Measurements from ENCODE around the gene AP3B2.
A peak's percentile ranks its signal among the peaks of the same experiment; 100 is the strongest.
"Not testable (repeated sequence)": the region's sequence is repeated elsewhere in the genome, so short reads cannot be mapped to it uniquely, and the experiment has no call there.

AP3B2 gene

DNA sequence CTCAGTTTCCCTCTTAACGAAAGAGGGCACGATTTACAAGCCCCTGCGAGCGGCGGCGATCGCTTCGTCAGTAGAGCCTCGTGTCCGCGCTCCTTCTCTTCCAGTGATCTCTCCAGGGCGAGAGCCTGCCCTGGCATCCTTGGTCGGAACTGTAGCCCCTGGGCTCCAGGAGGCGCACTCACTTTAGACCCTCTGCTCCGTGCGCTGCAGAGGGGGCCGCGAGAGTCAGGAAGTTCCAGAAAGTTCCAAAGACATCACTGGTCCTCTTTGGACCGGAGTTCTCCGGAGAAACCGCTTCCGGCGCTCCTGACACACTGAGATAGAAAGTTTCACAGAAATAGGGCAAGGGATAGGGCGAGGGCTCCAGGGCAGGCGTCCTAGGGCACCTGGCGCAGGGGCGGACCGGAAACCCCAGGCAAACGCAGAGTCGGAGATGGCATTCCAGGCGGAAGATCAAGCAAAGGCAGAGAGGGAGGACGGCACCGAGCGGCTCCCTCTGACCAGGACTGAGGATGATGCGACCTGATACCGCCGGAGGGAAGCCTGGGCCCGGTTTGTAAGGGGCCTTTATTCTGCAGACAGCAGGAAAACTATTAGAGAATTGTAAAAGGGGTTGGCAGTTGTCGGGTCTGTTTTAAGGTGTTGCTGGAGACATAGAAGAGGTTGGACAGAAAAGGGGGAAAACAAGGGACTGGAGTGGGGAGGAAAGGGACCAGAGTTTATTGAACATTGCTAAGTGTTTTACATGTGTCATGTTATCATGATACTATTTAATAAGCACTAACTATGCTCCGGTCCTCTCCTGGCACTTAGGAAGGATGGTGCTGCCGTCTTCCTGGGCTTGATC is 61.2 kb downstream of the AP3B2 start:
- DNase-seq, result no peak

DNA sequence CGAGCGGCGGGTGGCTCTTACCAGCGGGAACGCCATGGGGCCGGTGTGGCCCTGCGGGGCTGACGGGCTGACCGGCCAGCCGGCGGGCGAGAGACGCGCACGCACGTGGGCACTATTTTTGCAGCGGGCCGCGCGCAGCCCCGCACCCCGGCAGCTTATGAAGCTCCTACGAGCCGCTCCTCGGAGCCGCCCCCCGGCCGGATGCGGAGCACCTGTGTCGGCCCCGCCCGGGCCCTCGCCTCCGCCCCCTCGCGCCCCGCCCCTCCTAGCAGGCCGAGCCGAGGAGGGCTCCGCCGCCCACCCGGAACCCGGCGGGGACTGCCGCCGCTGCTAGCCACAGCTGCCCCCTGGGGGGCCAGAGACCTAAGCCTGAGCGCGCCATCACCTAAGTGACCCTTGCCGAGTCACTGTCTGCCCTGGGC is 61.8 kb downstream of the AP3B2 start:
- peak in 1 of 3 experiments; percentile 63 for DNase-seq

DNA sequence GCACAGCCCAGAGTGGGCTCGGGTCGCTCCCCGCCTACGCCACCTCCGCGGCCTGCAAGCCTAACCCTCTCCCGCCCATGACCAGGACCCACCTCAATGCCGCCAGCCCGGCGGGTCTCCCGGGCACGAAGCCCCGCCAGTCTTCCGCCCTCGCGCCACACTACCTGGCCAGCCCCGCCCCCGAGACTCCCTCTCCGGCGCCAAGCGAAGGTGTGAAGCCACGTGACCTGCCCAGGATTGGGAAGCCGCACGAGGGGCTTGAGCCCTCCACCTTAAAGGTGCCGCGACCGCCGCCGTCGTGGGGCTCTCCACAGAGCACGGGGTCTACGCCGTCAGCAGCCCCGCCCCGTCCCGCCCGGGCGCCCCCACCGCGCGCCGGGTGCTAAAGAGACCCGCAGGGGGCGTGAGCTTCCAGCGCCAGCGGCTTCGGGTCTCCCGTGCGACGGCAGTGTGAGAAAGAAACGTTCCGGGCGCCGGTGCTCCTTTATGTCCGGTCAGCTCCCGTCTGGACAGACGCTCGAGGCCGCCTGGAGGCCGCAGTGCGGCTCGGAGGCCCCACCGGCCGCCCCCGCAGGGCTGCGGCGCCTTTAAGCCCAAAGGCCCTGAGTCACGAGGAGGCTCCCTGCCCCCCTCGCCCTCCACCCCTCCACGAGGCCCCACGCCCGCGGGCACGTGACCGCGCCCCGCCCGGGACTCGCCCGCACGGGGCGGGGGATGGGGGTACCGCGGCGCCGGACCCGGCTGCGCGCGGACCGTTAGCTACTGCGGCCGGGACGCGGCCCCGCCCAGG is 62.4 kb downstream of the AP3B2 start, which contains the start of gene CPEB1:
Gene CPEB1, minus strand, starts transcription at position 319 of the 790 bp plus-strand sequence. CDS start 18,904 bp downstream, outside the sequence.
- DNase-seq, result peak in 2 of 3 experiments; percentile 90 to 91

DNA sequence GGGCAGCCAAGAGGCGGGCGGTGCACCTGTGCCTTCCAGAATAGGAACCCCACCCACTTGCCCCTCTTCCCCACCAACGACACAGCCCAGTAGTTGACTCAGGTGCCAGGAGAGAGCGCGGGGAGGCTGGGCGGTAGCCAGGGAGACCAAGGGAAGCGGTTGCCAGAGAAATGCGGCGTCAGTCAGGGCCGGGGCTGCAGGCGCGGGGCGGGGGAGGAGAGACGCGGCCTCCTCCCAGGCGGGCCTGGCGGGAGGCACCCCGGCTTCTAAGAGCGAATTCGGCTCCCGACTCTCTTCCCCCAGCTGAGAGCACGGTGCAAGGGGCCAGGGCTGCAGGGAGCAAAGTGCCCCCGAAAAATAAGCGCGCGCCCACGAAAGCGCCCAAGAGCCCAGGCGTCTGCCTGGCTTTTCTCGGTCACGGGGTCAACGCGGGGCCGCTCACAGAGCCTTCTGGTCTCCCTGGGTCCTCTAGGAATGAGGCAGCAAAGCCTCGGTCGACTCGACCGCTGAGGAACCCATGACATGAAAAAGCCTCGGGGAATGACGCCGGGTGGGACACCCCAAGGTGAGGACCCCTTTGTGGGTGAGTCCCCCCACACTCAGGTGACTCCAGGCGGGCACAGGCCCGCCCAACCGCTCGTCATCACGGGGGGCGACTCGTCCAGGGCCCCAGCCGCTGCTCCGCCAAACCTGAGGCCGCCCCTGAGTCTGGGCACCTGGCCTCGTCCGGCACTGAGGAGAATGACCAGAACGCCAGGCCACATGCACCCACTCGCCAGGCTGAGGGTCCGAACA is 63.2 kb downstream of the AP3B2 start:
- DNase-seq, result peak in 2 of 3 experiments; percentile 91 to 92

DNA sequence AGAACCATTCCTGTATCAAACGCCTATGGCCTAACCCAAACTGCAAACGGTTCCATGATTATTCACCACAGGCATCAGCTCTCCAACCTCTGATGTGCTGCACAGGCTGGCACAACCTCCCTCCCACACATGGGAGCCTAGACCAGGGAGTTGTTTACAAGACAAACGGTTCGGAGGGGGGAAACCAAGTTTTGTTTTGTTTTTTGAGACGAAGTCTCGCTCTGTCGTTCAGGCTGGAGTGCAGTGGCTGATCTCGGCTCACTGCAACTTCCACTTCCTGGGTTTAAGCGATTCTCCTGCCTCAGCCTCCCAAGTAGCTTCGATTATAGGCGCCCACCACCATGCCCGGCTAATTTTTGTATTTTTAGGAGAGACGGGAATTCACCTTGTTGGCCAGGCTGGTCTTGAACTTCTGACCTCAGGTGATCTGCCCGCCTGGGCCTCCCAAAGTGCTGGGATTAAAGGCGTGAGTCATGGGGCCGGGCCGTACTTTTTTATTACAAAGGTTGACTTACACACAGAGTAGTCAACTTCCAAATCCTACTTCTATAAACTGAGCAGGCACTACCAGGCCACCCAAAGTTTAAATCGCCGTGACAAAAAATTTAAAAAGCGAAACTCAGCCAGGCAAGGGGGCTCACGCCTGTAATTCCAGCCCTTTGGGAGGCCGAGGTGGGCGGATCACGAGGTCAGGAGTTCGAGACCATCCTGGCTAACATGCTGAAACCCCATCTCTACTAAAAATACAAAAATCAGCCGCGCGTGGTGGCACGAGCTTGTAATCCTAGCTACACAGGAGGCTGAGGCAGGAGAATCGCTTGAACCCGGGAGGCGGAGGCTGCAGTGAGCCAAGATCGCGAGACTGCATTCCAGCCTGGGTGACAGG is 64.5 kb downstream of the AP3B2 start:
- not testable (repeated sequence) for DNase-seq

DNA sequence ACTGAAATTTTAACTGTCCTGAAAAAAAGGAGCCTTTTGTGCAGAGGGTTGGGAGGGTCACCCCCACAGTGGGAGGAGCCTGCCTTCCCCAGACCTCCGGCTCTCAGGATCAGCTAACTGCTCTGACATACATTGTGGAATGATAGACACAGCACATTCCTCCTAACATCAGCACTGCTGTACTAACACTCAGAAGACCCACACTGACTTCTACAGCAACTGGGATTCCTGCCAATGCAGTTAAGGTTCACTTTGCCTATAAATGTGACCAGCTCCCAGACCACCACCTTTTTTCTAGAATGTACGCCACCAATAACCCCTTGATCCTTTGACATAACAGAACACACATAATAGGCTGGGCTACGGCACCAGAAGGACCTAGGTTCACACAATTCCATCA is 65.7 kb downstream of the AP3B2 start:
- DNase-seq, result no peak

DNA sequence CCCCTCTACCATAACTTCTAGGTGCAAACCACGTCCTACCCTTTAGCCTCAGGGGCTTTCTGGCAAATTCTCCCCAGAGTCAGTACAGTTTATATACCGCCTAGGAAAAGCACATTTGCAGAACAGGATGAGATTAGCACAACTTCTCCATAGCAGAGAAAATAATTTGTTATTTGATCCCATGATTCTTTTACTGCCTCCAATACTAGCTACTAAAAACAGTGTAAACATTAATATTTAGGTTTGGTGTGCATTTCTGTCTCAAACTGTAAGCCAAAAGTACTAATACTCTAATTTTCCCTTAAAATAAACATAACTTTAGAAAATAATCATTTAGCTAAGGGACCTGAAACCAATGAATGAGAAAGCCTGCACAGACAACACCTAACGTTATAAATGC is 67.0 kb downstream of the AP3B2 start:
- no peak for DNase-seq

DNA sequence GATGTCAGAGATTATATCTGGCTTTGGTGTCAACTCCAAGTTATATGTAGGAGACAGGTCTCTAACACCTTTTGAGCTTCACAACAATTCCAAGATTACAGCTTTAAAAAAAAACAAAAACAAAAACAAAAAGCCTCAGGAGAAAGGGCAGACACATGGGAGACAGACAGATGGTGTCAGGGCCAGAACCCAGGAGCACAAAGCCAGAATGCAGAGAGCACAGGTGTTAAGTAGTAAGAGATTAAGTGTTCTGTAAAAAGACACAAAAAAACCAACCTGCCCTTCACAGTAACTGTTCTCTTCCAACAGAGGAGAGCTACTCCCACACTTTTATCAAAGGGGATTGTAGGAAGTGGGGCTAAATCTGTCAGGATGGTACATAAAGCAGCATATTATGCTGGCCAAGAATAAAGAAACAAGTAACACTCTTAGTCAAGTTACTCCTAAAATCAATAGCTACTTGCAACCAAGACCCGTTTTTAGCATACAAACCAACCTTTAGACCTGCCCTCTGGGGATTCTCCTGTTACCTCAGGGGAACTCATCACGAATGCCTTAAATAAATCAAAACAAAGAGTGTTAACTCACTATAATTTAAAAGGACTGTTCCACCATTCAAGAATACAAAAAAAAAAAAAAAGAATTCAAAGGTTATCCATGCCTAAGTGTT is 68.4 kb downstream of the AP3B2 start:
- DNase-seq, result peak in 1 of 3 experiments; percentile 13

DNA sequence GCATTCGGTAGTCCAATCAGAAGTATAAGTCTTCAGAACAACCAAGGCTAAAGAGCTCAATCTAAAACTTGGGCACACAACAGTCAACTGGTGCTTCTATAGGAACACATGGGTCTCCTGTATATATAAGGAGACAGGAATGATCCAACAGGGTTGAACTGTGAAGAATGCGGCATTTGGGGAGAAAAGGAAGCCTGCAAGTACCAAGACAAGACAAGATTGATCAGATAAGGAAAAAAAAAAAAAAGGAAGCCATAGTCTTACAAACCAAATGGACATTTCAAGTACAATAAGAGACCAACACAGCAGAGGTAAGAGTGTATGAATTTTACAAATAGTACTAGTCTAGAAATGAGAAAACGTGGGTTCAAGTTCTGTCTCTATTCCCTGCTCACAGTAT is 69.0 kb downstream of the AP3B2 start:
- no peak for DNase-seq

DNA sequence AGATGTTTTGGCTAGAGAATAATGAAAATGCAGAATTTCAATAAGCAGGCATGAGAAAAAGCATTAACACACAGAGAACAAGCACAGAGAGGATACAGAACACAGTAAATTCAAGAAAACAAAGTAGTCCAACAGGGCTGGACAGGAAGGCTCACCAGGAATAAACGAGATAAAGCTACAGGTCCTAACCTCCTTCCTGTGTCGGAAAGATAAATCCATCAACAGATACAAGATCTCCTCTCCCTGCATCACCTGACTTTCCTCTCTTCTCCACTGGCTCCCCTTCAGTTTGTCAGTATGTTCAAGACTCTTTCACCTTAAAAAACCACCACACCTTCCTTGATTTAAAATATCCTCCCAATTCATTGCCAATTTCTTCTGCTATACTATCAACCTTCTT is 73.9 kb downstream of the AP3B2 start:
- no peak for DNase-seq

DNA sequence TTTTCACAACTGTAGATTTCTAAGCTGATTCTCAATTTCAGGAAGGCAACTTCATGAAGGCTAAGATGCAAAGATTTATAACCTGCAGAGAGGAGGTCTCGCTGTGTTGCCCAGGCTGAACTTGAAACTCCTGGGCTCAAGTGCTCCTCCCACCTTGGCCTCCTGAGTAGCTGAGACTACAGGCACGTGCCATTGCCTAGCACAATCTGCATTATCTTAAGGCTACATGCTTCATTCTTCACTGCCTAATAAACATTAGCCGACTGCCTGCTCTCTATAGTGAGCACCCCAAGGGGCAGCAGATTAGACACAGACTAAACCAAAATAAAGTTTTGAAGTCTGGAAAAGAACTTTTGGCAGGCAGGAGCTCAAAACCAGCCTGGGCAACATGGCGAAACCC is 79.6 kb downstream of the AP3B2 start:
- no peak for DNase-seq

DNA sequence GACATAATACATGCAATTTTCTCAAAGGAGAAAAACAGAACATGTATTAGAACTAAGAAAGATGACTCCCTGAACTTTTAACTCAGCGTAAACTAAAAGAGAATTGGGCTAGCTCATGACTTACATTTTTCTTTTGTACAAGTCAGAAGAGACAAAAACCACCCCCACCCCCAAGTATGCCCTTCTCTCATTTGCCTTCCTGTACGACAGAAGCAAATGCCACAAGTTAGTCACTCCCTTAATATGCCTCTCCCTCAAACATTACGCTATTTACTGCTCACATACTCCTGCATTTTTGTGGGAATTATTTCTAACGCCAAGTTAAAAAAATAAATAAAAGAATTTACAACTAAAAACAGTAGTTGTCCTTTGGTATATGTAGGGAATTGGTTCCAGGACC is 84.5 kb downstream of the AP3B2 start:
- DNase-seq, result no peak

DNA sequence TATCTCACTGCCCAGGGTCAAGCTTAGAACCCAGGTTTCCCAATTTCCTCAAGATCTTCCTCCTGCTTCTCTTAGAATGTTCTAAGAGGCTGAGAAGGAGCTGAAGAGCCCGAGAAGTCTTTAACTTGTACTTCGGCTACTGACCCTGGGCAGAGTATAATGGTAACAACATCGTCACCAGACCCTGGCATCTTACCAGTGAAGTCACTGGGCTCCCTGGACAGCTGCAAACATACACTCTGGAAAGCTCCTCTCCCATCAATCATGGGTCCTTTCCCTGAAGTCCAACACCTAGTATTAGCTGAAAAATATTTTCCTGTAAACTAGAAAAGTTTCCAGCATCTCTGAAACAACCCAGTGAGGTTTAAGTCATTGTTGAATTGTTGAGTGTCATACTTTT is 85.2 kb downstream of the AP3B2 start:
- DNase-seq, result no peak

DNA sequence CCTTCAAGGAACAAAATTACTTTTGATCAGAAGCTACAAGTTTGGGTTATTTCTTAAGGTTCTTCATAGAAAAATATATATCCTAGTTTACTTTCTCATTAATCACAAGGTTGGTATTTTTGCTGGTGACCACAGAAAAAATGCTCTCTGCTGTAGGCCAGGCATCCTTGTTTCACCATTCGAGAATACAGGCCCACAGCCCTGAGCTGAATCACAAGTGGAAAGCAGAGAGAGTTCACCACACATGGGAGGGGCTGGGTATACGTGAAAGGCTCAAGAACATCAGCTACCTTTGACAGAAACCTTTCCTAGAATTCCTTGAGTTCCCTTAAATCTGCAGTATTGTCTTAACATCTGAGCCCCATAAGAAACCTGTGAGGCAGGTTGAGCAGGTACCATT is 85.7 kb downstream of the AP3B2 start:
- DNase-seq, result no peak

DNA sequence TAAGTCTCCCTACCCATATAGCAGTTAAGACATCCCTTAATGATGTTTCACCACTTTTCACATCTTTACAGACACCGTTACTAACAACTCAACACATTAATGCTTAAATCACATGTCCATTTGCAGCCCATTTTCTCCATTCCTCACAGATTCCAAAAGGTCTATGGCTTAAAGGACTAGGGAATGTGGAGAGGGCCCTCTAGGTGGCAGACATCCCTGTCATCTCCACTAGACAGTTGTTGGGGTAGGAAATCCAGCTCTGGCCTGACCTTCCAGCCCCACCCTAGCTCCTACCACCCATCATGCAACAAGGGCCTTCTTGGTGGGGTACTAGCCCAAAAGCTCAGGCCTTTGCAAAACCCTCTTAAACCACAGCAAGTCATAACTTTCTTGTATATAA is 87.7 kb downstream of the AP3B2 start:
- no peak for DNase-seq

DNA sequence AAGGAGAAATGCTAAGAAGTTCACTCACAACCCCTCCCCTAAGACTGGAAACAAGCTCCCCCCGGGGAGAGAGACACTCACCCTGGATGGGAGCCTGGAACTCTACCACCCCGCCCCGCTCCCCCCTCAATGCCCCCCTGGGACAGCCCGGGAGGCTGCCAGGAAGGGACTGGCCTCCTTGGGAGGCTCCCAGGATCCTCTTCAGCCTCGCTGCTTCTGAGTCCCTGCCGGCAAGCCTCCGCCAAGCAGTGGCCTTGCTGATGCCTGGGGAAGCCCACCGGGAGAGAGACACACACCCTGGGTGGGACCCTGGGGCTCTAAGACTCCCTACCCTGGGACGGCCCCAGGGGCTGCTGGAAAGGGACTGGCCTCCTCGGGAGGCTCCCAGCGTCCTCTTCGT is 95.9 kb downstream of the AP3B2 start:
- DNase-seq, result no peak

DNA sequence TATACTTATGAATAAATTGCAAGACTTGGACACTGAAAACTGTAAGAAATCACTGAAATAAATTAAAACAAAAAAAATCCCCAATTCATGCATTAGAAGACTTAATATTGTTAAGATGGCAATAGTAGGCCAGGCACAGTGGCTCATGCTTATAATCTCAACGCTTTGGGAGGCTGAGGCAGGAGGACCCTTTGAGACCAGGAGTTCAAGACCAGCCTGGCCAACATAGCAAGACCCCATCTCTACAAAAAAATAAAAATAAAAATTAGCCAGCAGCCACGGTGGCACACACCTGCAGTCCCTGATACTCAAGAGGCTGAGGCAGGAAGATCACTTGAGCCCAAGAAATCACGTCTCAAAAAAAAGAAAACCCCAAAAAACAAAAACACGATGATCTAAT is 98.3 kb downstream of the AP3B2 start:
- DNase-seq, result no peak
